T-helper 2 cell (primary cell): ENCODE results near the gene TXNDC5.
A peak's percentile ranks its signal among the peaks of the same experiment; 100 is the strongest.
"Not testable (repeated sequence)": the region's sequence is repeated elsewhere in the genome, so short reads cannot be mapped to it uniquely, and the experiment has no call there.

Experiments used
- DNase-seq, 5 experiments: peaks; one replicate each; pipeline versions ENCODE4 v3.0.0 to v3.0.0-alpha.2; 2012 to 2022

TXNDC5 gene

GRCh38 chr6:7912736-7913517, 2.3 kb upstream of the TXNDC5 start:
- DNase-seq = peak in 1 of 5 experiments; percentile 8

- no peak for DNase-seq
Observed at GRCh38 chr6:7912024-7912423, 1.4 kb upstream of the TXNDC5 start.

- DNase-seq = no peak
Observed at GRCh38 chr6:7911345-7911725, 747 bp upstream of the TXNDC5 start.

GRCh38 chr6:7910298-7910653, 312 bp downstream of the TXNDC5 start:
- DNase-seq = peak in 1 of 5 experiments; percentile 60

- DNase-seq = peak in 4 of 5 experiments; percentile 6 to 46 (median 26)
Observed at GRCh38 chr6:7909323-7910276, 988 bp downstream of the TXNDC5 start.

GRCh38 chr6:7907159-7907558, 3.4 kb downstream of the TXNDC5 start:
- DNase-seq = no peak

GRCh38 chr6:7906741-7907140, 3.8 kb downstream of the TXNDC5 start:
- no peak for DNase-seq

- DNase-seq = no peak
Observed at GRCh38 chr6:7905416-7905815, 5.2 kb downstream of the TXNDC5 start.

- no peak for DNase-seq
Observed at GRCh38 chr6:7904654-7905319, 5.8 kb downstream of the TXNDC5 start.

- no peak for DNase-seq
Observed at GRCh38 chr6:7903673-7904072, 6.9 kb downstream of the TXNDC5 start.

GRCh38 chr6:7902867-7903266, 7.7 kb downstream of the TXNDC5 start:
- DNase-seq = no peak

- DNase-seq = no peak
Observed at GRCh38 chr6:7902221-7902620, 8.4 kb downstream of the TXNDC5 start.

GRCh38 chr6:7901780-7902179, 8.8 kb downstream of the TXNDC5 start:
- no peak for DNase-seq

GRCh38 chr6:7901056-7901455, 9.5 kb downstream of the TXNDC5 start:
- DNase-seq = no peak

GRCh38 chr6:7900621-7901020, 10.0 kb downstream of the TXNDC5 start:
- no peak for DNase-seq

- DNase-seq = no peak
Observed at GRCh38 chr6:7899889-7900213, 10.7 kb downstream of the TXNDC5 start.

- peak in 1 of 5 experiments; percentile 22 for DNase-seq
Observed at GRCh38 chr6:7899101-7899888, 11.3 kb downstream of the TXNDC5 start.

- DNase-seq = not testable (repeated sequence)
Observed at GRCh38 chr6:7898193-7898586, 12.4 kb downstream of the TXNDC5 start.

- no peak for DNase-seq
Observed at GRCh38 chr6:7897461-7898192, 13.0 kb downstream of the TXNDC5 start.

GRCh38 chr6:7896465-7896987, 14.1 kb downstream of the TXNDC5 start:
- DNase-seq = no peak

GRCh38 chr6:7895125-7895423, 15.5 kb downstream of the TXNDC5 start:
- DNase-seq = no peak
